Coronary artery (tissue), 2 donors: ENCODE data around the gene PRM3.
A peak's percentile ranks its signal among the peaks of the same experiment; 100 is the strongest.

Experiments
- DNase-seq: peaks from one replicate; pipeline ENCODE4 v3.0.0-alpha.2; 2017; ENCODE audit warnings: low spot score
- H3K27ac ChIP-seq, 2 donors: fragments of 200-600 bp; sonication (generic); one replicate each; pipeline ENCODE4 v1.5.1; 2016 to 2019
- H3K4me3 ChIP-seq: fragments of 200-600 bp; sonication (generic); 2 replicates; pipeline ENCODE4 v1.5.1; 2016; ENCODE audit warnings: mild to moderate bottlenecking, moderate library complexity
- TF ChIP-seq, protein P1 (sequence below): fragments of 200-600 bp; sonication (generic); IDR thresholded peaks from one replicate; pipeline ENCODE4 v1.5.1; 2019; ENCODE audit warnings: antibody characterized with exemption

The PRM3 gene

DNA sequence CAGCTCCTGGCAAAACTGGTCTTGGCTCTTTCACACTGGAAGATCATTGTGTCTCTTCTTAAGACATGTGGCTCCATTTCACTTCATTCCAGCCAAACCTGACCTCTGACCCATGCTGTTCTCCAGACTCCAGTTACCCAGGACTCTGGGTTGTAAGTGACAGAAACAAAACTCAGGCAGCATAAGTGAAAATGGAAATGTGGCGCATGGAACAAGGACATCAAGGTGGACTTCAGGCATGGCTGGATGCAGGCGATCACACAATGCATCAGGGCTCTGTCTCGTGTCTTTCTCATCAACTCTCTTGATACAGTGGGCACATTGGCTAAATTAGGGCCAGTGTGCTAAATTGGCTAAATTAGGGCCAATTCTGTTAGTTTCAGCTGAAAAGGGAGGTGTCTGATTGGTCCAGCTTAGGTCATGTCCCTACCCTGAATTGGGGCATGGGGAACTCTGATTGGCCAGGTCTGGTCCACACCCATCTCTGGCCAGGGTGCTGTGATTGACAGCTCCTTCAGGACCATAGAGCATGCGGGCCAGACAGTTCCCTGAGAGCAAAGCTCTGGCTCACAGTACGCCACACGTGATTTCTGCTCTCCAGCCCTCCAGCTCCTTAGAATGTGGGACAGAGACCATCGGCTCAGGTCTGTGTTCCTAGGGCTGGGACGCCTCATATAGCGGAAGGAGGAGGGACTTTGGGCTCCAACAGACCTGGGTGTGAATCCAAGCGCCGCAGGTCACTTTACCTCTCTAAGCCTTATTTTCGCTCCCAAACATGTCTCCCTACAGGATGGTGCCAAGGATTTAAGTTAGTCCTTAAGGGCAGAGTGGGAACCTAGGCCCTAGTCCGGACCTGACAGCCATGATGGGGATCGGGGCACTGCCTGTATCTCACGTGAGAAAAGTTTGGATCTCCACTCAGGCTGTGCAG, 34.9 kb downstream of the PRM3 start:
- no peak for DNase-seq
- Histone ChIP-seq H3K27ac (no peak overlapping the region), H3K4me3 (no peak overlapping the region)
- TF ChIP-seq, protein P1, sequence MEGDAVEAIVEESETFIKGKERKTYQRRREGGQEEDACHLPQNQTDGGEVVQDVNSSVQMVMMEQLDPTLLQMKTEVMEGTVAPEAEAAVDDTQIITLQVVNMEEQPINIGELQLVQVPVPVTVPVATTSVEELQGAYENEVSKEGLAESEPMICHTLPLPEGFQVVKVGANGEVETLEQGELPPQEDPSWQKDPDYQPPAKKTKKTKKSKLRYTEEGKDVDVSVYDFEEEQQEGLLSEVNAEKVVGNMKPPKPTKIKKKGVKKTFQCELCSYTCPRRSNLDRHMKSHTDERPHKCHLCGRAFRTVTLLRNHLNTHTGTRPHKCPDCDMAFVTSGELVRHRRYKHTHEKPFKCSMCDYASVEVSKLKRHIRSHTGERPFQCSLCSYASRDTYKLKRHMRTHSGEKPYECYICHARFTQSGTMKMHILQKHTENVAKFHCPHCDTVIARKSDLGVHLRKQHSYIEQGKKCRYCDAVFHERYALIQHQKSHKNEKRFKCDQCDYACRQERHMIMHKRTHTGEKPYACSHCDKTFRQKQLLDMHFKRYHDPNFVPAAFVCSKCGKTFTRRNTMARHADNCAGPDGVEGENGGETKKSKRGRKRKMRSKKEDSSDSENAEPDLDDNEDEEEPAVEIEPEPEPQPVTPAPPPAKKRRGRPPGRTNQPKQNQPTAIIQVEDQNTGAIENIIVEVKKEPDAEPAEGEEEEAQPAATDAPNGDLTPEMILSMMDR: no peak

DNA sequence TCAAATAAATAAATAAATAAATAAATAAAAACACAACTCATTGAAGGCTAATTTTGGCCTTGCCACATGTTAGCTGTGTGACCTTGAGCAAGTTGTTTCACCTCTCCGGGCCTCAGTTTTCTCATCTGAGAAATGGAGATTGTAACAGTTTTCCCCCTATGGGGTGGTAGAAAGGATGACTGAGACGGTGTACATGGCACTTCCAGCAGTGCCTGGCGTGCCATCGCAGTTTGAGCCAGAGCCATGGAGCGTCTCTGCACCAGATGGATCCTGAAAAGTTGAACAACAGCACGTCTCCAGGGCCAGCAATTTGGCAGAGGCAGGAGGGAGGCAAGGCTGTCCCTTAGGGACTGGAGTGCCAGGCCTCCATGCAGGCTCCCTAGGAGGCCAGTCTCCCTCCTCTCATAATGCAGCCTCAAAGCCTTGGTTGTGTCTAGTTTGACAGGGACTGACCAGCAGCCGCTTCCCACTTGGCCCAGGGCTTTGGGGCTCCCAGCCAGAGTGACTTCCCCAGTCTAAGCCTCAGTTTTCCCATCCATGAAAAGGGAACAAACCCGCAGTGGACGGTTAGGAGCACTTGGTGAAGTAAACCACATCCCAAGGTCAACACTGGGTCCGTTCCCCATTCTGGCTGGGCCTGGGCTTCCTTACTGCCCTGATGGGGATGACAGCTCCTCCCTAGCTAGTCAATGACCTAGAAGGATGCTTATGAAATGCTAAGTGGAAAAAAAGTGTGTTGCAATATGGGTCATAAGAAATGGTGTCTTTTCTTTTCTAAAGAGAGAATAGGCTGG, 36.8 kb downstream of the PRM3 start:
- DNase-seq: no peak
- H3K4me3 ChIP-seq: no peak overlapping the region
- no peak overlapping the region for H3K27ac ChIP-seq
- TF ChIP-seq, protein P1: no peak

DNA sequence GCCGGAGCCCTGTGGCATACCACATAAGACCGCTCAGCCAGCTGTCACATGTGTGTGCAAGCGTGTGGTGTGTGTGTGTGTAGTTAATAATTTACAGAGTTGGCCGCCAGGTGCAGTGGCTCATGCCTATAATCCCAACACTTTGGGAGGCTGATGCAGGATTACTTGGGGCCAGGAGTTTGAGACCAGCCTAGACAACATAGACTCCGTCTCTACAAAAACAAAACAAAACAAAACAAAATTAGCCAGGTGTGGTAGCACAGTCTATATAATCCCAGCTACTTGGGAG, 37.8 kb downstream of the PRM3 start:
- TF ChIP-seq, protein P1: no peak
- DNase-seq: no peak
- H3K27ac ChIP-seq: no peak overlapping the region
- no peak overlapping the region for H3K4me3 ChIP-seq

DNA sequence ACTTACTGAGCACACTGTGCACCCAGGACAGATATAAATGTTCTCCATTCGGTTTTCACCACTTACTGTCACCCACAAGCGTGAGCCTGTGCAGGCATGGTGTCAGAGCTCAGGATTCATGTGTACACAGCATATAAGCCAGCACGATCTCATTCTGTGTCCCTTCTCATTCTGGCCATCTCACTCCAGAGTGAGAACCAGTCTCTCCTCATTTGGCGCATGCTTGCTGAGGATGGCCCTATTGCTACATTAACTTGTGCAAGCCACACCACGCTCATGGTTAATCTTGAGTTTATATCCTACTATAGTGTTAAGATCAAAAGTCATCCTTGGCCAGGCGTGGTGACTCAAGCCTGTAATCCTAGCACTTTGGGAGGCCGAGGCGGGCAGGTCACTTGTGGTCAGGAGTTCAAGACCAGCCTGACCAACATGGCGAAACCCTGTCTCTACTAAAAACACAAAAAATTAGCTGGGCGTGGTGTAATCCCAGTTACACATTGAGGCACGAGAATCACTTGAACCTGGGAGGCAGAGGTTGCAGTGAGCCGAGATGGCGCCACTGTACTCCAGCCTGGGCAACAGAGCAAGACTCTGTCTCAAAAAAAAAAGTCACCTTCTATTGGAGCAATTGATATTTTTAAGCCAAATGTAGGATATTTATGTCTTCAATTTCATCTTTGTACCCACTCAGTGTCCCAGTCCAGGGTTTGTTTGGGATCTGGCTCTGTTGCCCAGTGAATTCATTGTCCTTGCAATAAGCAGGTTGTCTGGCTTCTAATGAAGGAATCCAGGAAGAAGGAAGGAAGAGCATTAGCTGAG, 38.3 kb downstream of the PRM3 start:
- Histone ChIP-seq H3K27ac (peak overlapping the region in 1 of 2 donors; percentile 11), H3K4me3 (no peak overlapping the region)
- no peak for DNase-seq
- TF ChIP-seq, protein P1: no peak

DNA sequence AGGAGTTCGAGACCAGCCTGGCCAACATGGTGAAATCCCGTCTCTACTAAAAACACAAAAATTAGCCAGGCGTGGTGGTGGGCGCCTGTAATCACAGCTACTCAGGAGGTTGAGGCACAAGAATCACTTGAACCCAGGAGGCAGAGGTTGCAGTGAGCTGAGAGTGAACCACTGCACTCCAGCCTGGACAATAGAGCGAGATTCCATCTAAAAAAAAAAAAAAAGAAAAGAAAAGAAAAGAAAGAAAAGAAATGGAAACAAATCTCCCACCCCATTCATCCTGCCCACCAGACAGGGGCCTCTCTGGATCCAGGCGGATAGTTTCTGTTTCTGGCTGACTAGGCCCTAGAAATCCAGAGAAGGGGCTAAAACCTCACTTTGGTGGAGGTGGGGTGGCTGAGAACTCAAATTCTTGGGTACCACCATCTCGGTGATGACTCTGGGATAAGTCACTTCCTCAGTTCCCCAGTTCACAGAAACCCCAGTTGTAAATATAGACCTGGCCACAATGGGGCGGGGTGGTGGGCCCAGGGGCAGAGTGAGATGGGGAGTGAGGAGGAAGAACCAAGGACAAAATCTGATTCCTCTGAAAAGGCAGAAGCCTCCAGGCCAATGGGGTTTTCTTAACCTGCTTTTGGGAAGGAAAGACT, 39.6 kb downstream of the PRM3 start:
- Histone ChIP-seq H3K27ac (peak overlapping the region in 1 of 2 donors; percentile 22), H3K4me3 (no peak overlapping the region)
- DNase-seq: no peak
- TF ChIP-seq, protein P1: no peak

DNA sequence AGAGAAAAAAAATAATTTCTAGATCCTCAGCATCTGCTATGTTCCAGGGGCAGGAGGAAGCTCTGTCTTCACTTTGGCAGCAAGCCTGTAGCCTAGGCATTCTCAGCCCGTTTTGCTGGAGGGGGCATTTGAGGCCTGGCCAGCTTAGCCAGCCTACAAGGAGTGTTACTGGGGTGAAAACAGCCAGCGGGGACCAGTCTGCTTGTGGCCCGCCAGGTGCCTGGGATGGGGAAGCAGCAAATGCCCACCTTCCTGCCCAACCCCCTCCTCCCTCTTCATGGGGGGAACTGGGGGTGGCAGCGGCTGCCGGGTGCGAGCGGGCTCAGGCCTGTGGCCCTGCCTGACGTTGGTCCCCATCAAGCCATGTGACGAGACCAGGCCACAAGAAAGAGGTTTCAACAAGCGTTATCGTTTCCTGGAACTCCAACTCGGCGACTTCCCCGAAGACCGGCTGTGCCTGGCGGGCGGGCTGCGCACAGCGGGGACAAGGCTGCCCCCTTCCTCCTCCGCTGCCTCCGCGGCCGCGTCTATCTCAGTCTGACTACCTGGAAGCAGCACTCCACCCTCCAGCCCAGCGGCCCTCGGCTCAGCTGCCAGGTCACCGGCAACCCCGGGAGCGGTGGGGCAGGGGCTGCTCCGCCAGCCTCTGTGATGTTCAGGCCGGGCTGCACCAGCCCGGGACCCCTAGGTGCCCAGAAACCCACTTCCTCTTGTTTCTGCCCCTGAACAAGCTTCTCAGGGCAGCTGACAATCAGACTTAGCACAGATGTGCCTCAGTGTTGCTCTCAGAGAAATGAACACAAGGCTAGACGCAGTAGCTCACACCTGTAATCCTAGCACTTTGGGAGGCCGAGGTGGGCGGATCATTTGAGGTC, 40.3 kb downstream of the PRM3 start:
- TF ChIP-seq, protein P1: no peak
- DNase-seq: no peak
- Histone ChIP-seq H3K4me3 (no peak overlapping the region), H3K27ac (peak overlapping the region in 1 of 2 donors; percentile 22)
